Right cardiac atrium (tissue), 5 donors: ENCODE data around the gene TGM2. TPM values are rescaled to one million over a fixed set of nuclear protein-coding genes. Genes with fewer than 3 reads are reported as not detected.

ENCODE experiments used
- ATAC-seq, 2 donors: fragments of 200-7000 bp; cut with Tn5 transposase; one replicate each; pipeline versions ENCODE4 v1.8.0 to v1.9.1; 2020; ENCODE audit warnings: moderate library complexity in 2 of 2, mild to moderate bottlenecking in 1 of 2
- DNase-seq, 3 donors: peaks; one replicate each; pipeline ENCODE4 v3.0.0-alpha.2; 2020
- H3K27ac ChIP-seq: one replicate; pipeline ENCODE4 v1.5.1; 2013; ENCODE audit warnings: mild to moderate bottlenecking, low read length, control low read depth, moderate library complexity
- H3K27me3 ChIP-seq: one replicate; pipeline ENCODE4 v1.6.1; 2013; ENCODE audit not compliant: control insufficient read depth, insufficient read depth
- H3K4me1 ChIP-seq: one replicate; pipeline ENCODE4 v1.6.1; 2013; ENCODE audit warnings: low read length; ENCODE audit not compliant: control insufficient read depth, insufficient read depth
- H3K4me3 ChIP-seq: one replicate; pipeline ENCODE4 v1.5.1; 2013; ENCODE audit warnings: low read length, control low read depth
- H3K9me3 ChIP-seq: one replicate; pipeline ENCODE4 v1.6.1; 2013; ENCODE audit warnings: low read length; ENCODE audit not compliant: control insufficient read depth
- WGBS: extraction: QIAGEN DNeasy Blood & Tissue Kit; methylation state at CpG from one replicate; pipeline ENCODE4 v1.1.7; 2013; 5-methylcytosine and 5-hydroxymethylcytosine counted together
- intact Hi-C, 4 donors: fragments of 100-400 bp; cut with DNase I; formaldehyde crosslinking; loops; one replicate each; pipeline versions ENCODE4 v1.11.0 to v1.14.0; 2022 to 2023
- polyA plus RNA-seq: library from polyadenylated mRNA; stranded (reverse); fragments of 200-250 nt; gene quantifications from one replicate; pipeline ENCODE4 v1.2.3, GENCODE V29; 2013
- total RNA-seq, 4 donors: library from RNA; stranded (reverse); fragmentation: NEBNext Ultra II Directional; extraction: Animal tissue kit (Norgen Biotek cat#: 25700); gene quantifications; one replicate each; pipeline ENCODE4 v1.2.1, GENCODE V29; 2021
- donor health status: healthy with polysubstance abuse.
- donor health status: DM: no; HTN: yes; CAD: no.
- donor health status: DM: no; HTN: no; CAD: no.
- donor health status: DM: no; HTN: yes; CAD: no; lungs with severe emphysema.
- donor health status: DM: yes; HTN: yes; CAD: no.

TGM2 gene
- total and polyA plus RNA-seq, 5 donors = 447 to 1,731 (median 1,246) TPM

DNA sequence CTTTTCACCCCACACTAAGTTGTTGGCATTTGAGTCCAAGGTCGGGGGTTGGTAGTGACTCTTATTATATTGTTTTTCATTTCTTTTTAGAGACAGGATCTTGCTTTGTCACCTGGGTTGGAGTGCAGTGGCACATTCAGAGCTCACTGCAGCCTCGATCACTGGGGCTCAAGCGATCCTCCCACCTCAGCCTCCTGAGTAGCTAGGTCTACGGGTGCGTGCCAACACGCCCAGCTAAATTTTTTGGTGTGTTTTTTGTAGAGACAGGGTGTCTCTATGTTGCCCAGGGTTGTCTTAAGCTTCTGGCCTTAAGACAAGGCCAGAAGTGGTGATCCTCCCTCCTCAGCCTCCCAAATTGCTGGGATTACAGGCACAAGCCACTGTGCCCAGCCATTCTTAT is 25.1 kb upstream of the TGM2 start:
- Histone ChIP-seq H3K4me3 (no peak overlapping the region), H3K27ac (peak overlapping the region; percentile 6), H3K4me1 (peaks cover 2% of the 10 kb centered on the region), H3K9me3 (no peaks in the 10 kb centered on the region), H3K27me3 (no peaks in the 10 kb centered on the region)
- ATAC-seq = no peak
- WGBS = 96% methylated on average over 6 of the region's 6 CpGs
- DNase-seq = no peak
- intact Hi-C loops = no loop called here

- ATAC-seq (no peak), DNase-seq (no peak)
- intact Hi-C loops = no loop called here
- 74% methylated on average over 5 of the region's 5 CpGs for WGBS
- Histone ChIP-seq H3K27ac (no peak overlapping the region), H3K9me3 (no peaks in the 10 kb centered on the region), H3K4me1 (peaks cover 2% of the 10 kb centered on the region), H3K27me3 (no peaks in the 10 kb centered on the region), H3K4me3 (no peak overlapping the region)
Observed at GRCh38 chr20:38187517-38187916, 22.4 kb upstream of the TGM2 start.

- intact Hi-C loops = no loop called here
- Histone ChIP-seq H3K9me3 (no peaks in the 10 kb centered on the region), H3K4me3 (no peak overlapping the region), H3K27me3 (no peaks in the 10 kb centered on the region), H3K27ac (no peak overlapping the region), H3K4me1 (peaks cover 2% of the 10 kb centered on the region)
- WGBS = 68% methylated on average over 5 of the region's 5 CpGs
- no peak for ATAC-seq
- no peak for DNase-seq
Observed at GRCh38 chr20:38186788-38187221, 21.7 kb upstream of the TGM2 start.

- Histone ChIP-seq H3K27ac (no peak overlapping the region), H3K4me3 (no peak overlapping the region), H3K9me3 (no peaks in the 10 kb centered on the region), H3K4me1 (no peaks in the 10 kb centered on the region), H3K27me3 (no peaks in the 10 kb centered on the region)
- 69% methylated on average over 8 of the region's 8 CpGs for WGBS
- ATAC-seq = no peak
- intact Hi-C loops = no loop called here
- DNase-seq = no peak
Observed at GRCh38 chr20:38184101-38184500, 19.0 kb upstream of the TGM2 start.

GRCh38 chr20:38181971-38182370 is 16.9 kb upstream of the TGM2 start:
- intact Hi-C loops = no loop called here
- 92% methylated on average over 3 of the region's 3 CpGs for WGBS
- no peaks in the 10 kb centered on the region for H3K27me3 ChIP-seq
- no peak overlapping the region for H3K4me3 ChIP-seq
- no peaks in the 10 kb centered on the region for H3K4me1 ChIP-seq
- H3K9me3 ChIP-seq = no peaks in the 10 kb centered on the region
- H3K27ac ChIP-seq = no peak overlapping the region
- ATAC-seq (no peak), DNase-seq (no peak)

DNA sequence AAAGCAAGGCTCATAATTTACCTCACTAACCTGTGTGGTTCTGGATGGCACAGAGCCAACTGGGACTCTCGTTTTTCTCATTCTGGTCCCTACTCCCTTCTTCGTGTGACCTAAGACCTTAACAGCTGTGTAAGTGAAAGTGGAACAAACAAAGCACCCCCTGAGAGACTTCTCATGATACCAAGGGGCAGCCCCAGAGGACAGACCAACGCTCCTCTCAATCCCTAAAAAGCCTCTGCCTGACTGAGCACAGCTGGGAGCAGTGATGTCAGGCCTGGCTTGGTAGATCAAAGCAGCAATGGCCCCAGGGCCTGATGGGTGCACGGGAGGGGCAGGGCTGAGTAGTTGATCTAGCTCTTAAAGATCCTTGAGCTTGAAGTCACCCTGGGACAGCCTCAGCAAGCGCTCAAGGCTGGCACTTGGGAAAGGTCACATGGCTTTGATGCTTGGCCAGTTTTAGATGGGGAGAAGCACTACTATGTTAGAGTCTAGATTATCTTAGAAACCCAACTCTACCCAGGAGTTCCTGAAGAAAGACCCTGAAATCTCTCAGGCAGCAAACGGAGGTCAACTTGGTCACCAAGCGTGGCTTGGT is 16.2 kb upstream of the TGM2 start:
- H3K4me1 ChIP-seq = no peaks in the 10 kb centered on the region
- H3K9me3 ChIP-seq = no peaks in the 10 kb centered on the region
- no peak overlapping the region for H3K27ac ChIP-seq
- WGBS = 83% methylated on average over 7 of the region's 7 CpGs
- ATAC-seq = no peak
- no peak for DNase-seq
- H3K4me3 ChIP-seq = no peak overlapping the region
- no peaks in the 10 kb centered on the region for H3K27me3 ChIP-seq
- intact Hi-C loops = no loop called here

DNA sequence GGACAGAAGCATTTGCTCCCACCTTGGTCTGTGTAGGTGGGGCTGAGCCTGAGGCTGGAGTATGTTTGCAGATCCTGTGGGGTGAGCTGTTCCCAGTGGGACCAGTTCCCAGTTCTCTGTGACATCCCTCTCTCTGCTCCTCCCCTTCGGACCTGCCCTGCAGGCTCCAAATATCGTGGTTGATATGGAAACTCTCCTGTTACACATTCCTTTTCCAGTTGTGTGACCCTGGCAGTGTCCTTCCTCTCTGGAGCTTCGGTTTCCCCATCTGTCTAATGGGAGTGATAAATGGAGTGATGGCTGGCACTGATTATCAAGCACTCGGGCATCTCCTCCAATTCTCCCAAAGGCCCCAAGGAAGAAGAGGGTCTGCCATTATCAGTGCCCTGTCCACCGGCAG is 15.7 kb upstream of the TGM2 start:
- Histone ChIP-seq H3K9me3 (no peaks in the 10 kb centered on the region), H3K4me3 (no peak overlapping the region), H3K27me3 (no peaks in the 10 kb centered on the region), H3K27ac (no peak overlapping the region), H3K4me1 (no peaks in the 10 kb centered on the region)
- intact Hi-C loops = no loop called here
- no peak for DNase-seq
- ATAC-seq = no peak
- 67% methylated on average over 5 of the region's 5 CpGs for WGBS

DNA sequence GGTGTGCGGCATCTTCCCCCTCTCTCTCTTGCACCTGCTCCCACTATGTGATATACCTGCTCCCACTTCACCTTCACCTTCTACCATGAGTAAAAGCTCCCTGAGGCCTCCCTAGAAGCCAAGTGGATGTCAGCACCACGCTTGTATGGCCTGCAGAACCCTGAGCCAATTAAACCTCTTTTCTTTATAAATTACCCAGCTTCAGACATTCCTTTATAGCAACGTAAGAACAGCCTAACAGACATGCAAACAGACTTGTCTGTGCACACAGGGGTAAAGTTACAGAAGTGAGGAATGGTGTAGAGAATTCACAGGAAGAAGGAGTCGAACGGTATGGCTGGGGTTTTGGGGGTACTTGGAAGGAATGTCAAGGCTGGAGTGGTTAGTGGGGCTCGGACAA is 14.8 kb upstream of the TGM2 start:
- ATAC-seq (no peak), DNase-seq (no peak)
- Histone ChIP-seq H3K9me3 (no peaks in the 10 kb centered on the region), H3K27ac (no peak overlapping the region), H3K4me1 (no peaks in the 10 kb centered on the region), H3K27me3 (no peaks in the 10 kb centered on the region), H3K4me3 (no peak overlapping the region)
- 76% methylated on average over 6 of the region's 6 CpGs for WGBS
- intact Hi-C loops = no loop called here

- no peak for ATAC-seq
Observed at GRCh38 chr20:38178581-38178980, 13.5 kb upstream of the TGM2 start.

DNA sequence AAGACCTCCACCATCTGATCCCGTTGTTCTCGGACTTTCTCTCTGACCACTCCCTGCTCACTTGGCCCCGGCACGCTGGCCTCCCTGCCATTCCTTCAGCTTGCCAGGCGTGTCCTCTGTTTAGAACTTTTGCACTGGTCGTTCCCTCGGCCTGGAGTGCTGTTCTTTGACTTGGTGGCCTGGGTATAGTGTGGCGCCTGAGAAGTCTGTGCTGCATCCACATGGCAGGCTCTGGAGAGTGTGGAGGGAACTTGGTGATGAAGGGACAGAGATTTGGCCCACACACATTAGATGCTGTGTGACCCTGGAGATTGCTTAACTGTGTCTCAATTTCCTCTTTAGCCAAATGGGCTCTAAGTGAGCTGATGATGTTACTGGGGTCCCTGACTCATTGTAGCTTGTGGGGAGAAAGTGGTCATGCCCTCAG is 13.0 kb upstream of the TGM2 start:
- no peaks in the 10 kb centered on the region for H3K9me3 ChIP-seq
- no peak overlapping the region for H3K27ac ChIP-seq
- peak; percentile 72 for ATAC-seq
- H3K4me1 ChIP-seq = peaks cover 2% of the 10 kb centered on the region
- WGBS = 67% methylated on average over 8 of the region's 8 CpGs
- peak; percentile 60 to 80 (median 72) for DNase-seq
- intact Hi-C loops = no loop called here
- no peaks in the 10 kb centered on the region for H3K27me3 ChIP-seq
- H3K4me3 ChIP-seq = no peak overlapping the region

More at GRCh38 chr20:38178581-38178980, 13.5 kb upstream of the TGM2 start:
- Histone ChIP-seq H3K4me3 (no peak overlapping the region), H3K27me3 (no peaks in the 10 kb centered on the region), H3K9me3 (no peaks in the 10 kb centered on the region), H3K27ac (no peak overlapping the region), H3K4me1 (no peaks in the 10 kb centered on the region)
- no peak for DNase-seq
- 93% methylated on average over 4 of the region's 4 CpGs for WGBS
- intact Hi-C loops = no loop called here

DNA sequence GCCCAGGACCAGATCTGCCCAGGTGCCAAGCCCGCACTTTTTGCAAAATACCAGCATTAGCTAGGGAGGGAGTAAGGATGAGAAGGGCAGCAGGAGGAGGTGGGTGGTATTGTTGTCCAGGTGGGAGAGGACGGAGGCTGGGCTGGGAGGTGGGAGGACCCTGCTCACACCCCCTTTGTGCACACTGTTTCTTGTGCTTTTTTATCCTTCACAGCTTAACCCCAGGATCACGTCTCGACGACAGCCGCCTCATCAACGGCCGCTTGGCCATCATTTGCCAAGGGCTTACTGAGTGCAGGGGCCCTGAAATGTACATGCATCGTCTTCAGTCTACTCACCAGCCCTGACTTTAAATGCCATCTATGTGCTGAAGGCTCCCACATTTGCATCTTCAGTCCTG is 12.1 kb upstream of the TGM2 start:
- H3K27ac ChIP-seq = no peak overlapping the region
- 90% methylated on average over 9 of the region's 9 CpGs for WGBS
- no peak for DNase-seq
- no peak overlapping the region for H3K4me3 ChIP-seq
- no peaks in the 10 kb centered on the region for H3K9me3 ChIP-seq
- intact Hi-C loops = no loop called here
- no peaks in the 10 kb centered on the region for H3K27me3 ChIP-seq
- peaks cover 2% of the 10 kb centered on the region for H3K4me1 ChIP-seq
- ATAC-seq = no peak
